ENCODE measurements around the gene SRPX.

The SRPX gene

DNA sequence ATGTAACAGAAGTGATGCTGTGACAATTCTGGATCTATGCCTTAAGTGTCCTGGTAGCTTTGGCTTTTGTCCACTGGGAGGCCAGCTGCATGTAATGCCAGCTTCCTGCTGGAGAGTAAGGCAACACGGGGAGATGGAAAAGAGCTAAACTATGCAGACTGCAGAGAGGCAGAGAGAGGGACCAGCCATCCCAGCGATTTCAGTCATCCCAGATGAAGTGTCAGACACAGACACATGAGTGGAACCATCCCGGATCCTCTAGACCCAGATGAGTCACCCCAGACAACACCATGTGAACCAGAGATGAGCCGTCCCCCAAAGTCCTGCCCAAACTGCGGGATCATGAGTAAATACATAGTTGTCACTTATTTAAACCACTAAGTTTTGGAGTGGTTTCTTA lies 14.6 kb downstream of the SRPX start:
- H3K27ac ChIP-seq = no peak overlapping the region

DNA sequence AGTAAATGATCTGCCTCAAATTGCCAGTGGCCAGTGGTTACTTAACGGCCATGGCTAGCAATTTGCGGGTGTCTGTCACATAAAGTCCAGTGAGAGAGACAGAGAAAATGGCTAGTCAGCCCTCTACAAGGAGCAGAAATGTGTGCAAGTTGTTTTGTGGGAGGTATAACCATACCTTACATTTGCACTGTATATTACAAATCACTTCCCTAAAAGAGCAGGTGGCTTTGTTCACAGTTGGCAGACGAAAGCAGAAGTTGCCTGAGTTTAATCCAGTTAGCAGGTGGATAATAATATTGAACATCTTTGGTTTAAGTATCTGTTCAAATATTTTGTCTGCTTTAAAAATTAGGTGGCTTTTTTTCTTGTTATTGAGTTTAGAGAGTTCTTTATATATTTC lies 15.6 kb downstream of the SRPX start:
- TF ChIP-seq, protein P1, sequence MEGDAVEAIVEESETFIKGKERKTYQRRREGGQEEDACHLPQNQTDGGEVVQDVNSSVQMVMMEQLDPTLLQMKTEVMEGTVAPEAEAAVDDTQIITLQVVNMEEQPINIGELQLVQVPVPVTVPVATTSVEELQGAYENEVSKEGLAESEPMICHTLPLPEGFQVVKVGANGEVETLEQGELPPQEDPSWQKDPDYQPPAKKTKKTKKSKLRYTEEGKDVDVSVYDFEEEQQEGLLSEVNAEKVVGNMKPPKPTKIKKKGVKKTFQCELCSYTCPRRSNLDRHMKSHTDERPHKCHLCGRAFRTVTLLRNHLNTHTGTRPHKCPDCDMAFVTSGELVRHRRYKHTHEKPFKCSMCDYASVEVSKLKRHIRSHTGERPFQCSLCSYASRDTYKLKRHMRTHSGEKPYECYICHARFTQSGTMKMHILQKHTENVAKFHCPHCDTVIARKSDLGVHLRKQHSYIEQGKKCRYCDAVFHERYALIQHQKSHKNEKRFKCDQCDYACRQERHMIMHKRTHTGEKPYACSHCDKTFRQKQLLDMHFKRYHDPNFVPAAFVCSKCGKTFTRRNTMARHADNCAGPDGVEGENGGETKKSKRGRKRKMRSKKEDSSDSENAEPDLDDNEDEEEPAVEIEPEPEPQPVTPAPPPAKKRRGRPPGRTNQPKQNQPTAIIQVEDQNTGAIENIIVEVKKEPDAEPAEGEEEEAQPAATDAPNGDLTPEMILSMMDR (conservative IDR thresholded peaks at IDR 0.05) = no peak
- no peak overlapping the region for H3K27ac ChIP-seq

More for the DNA sequence above, 14.6 kb downstream of the SRPX start:
- TF ChIP-seq, protein P1 (conservative IDR thresholded peaks at IDR 0.05) = no peak

DNA sequence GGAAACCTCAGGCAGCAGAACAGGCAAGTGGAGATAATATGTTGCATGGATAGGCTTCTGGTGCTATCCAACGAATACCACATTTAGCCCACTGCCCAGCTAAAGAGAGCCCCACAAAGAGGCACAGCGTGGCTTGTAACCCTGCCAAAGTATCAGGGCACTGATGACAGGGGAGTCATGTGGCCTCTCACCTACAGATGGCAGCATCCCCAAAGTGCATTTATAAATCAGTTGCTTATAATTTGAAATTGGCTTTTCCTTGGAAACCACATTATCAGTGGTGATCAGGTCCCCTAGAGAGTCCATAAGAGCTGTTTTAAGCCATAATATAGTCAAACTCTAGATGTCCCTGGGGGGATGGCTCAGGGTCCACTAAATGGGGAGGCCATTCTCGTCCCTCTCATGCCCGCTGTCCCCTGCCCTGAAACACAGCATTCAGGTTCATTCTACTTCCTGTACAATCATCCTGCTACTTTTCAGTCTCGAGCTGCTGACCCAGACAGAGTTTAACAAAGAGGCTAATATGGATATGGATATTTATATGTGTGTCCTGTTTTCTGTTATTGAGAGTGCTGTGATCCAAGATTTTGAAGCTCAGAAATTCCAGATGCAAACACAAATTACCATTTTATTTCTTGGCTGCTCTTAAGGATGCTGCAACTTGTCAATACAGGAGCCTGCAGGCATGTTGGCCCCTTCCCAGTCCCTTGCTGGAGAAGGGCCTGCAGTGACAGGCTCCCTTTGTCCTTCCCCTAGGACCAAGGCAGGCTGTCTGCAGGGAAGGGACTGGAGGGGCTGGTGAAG lies 28.5 kb downstream of the SRPX start:
- H3K27ac ChIP-seq = no peak overlapping the region
- TF ChIP-seq, protein P1 (conservative IDR thresholded peaks at IDR 0.05) = peak; percentile 78

DNA sequence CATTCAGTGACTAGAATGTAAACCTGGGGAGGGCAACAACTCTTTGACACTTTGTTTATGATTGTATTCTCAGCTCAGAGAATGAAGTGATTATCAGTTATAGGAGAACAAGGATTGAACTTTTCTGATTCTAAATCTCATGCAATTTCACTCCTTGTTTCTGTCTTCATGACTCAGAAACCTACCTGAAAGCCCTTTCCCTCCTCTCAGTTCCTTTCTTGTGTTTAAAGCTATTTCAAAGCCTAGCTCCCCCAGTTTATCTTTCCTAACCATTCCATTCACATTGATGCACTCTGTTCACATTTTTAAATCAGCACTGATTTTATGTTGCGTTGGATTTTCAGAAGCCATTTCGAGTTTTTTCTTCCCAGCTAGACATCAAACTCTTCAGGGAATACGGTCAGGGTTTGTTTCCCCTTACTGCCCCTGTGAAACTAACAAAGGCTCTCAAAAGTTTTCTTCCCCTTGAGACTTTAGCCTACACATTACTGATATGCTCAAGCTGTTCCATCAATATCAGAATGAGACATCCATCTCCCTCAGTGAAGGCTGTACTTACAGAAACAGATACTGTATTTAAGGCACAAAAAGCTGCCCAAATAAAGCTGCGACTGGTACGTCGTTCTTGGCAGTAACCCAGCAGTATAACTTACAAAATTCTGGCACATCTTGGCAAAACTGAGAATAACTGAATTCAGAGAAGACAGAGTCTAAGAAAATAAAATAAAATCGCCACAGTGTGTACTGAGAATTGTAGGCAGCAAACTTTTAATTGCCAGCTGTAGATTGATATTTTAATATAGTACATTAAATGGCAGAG lies 31.0 kb downstream of the SRPX start:
- TF ChIP-seq, protein P1 (conservative IDR thresholded peaks at IDR 0.05) = no peak
- H3K27ac ChIP-seq = no peak overlapping the region

DNA sequence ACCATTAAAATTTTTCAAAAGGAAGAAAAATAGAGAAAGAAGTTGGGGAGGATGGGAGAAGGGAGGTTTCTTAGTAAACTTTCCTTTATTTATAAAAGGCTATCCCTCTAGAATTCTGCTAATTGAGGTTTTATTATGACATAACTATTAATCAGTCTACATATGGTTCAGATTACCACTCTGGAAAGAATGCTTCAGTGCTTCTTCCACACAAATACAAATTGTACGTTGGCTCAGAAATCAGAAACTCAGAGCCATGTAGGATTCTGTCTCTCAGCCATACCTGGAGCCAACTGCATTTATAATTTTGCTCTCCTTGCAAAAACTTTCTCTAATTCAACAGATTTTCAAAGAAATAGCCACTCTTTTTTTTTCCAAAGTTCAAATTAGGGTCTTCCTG lies 37.1 kb downstream of the SRPX start:
- TF ChIP-seq, protein P1 (conservative IDR thresholded peaks at IDR 0.05) = no peak
- H3K27ac ChIP-seq = no peak overlapping the region

DNA sequence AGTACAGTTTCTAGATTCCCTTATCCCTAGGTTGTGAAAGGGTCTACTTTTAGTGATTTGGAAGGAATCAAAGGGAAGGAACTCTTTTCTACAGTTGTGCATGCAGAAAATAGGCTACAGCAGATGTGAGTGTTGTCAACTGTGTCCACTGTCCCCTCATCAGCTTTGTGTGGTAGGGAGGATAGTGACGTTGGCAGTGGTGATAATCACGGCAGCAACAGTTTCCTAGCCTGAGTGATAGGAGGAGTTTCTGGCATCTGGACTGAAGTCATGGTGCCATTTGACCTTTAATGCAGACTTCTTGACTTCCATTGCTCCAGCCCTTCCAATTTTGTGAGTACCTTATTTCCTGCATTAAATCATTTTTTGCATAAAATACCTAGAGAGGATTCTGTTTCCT lies 39.3 kb downstream of the SRPX start:
- TF ChIP-seq, protein P1 (conservative IDR thresholded peaks at IDR 0.05) = no peak
- H3K27ac ChIP-seq = no peak overlapping the region

DNA sequence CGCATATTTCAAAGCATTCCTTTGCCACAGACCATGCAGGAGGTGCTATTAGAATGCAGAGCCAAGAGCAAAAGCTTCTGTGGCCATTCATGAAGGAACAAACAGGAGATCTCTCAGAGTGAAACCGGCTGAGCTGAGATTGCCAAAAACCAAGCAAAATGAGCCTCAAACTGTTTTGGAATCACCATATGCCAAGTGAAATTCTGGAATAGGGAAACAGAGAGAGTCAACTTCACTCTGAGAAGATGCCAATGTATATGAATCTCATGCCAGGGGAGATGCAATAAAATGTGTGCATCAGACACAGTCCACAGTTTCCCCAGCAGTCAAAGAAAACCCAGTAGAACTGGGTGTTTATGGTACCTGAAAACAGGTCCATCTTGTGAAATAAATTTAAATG lies 42.3 kb downstream of the SRPX start:
- H3K27ac ChIP-seq = no peak overlapping the region
- TF ChIP-seq, protein P1 (conservative IDR thresholded peaks at IDR 0.05) = no peak
